T-helper 17 cell (primary cell): Measurements from ENCODE around the gene CCR9. TPM values are rescaled to one million over a fixed set of nuclear protein-coding genes. Genes with fewer than 3 reads are reported as not detected.
A peak's percentile ranks its signal among the peaks of the same experiment; 100 is the strongest.

Experiments
- ATAC-seq: fragments of 150-1000 bp; cut with Tn5 transposase; 2 replicates; pipeline ENCODE4 v1.10.0; 2021; ENCODE audit warnings: mild to moderate bottlenecking, moderate library complexity
- DNase-seq, 3 donors: peaks; one replicate each; pipeline versions ENCODE4 v3.0.0 to v3.0.0-alpha.2; 2020 to 2021
- H3K9me3 ChIP-seq: one replicate; pipeline ENCODE4 v1.7.0; 2013; ENCODE audit warnings: low read length, mild to moderate bottlenecking; ENCODE audit not compliant: control insufficient read depth, poor library complexity, severe bottlenecking
- H3K27ac Mint-ChIP-seq: one replicate; pipeline ENCODE4 v1.8.0; 2022; ENCODE audit warnings: mild to moderate bottlenecking, moderate library complexity, mixed read lengths
- H3K27me3 Mint-ChIP-seq: one replicate; pipeline ENCODE4 v1.8.0; 2022; ENCODE audit warnings: mixed read lengths
- H3K36me3 Mint-ChIP-seq: one replicate; pipeline ENCODE4 v1.8.0; 2022; ENCODE audit warnings: low read depth, mixed read lengths
- H3K4me1 Mint-ChIP-seq: one replicate; pipeline ENCODE4 v1.8.0; 2022; ENCODE audit warnings: mild to moderate bottlenecking, mixed read lengths
- H3K4me3 Mint-ChIP-seq: one replicate; pipeline ENCODE4 v1.8.0; 2022; ENCODE audit warnings: mild to moderate bottlenecking, moderate library complexity, mixed read lengths
- total RNA-seq, 4 donors: library from RNA in 2 of 4; stranded (reverse) in 2 of 4; gene quantifications; one replicate each; pipeline ENCODE4 v1.2.3 and lab custom pipeline; 2022 to 2026

The CCR9 gene
- total RNA-seq, 2 donors from 2014 or later = 4.0 to 4.7 TPM

DNA sequence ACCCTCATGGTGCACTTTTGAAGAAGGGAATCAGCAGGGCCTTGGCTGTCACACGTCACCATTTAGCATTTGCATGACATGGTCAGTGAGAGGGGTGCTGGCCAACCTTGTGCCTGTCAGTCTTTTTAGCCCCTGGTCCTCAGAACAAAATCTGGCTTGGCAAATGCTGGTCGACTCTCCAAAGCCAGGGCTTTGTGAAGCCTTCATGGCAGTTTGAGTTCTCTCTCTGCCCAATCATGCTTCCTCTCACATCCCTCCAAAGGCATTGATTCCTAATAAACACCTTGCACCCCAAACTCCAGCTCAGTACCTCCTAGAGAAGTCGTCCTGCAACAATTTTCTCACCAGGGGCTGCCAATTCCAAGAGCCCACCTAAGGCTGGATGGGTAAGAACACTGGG lies 19.4 kb downstream of the CCR9 start:
- no peak overlapping the region for H3K4me3 Mint-ChIP-seq
- no peaks in the 10 kb centered on the region for H3K27me3 Mint-ChIP-seq
- DNase-seq (no peak), ATAC-seq (no peak)
- peaks cover 6% of the 10 kb centered on the region for H3K36me3 Mint-ChIP-seq
- peaks cover 30% of the 10 kb centered on the region for H3K4me1 Mint-ChIP-seq
- no peaks in the 10 kb centered on the region for H3K9me3 ChIP-seq
- H3K27ac Mint-ChIP-seq = no peak overlapping the region

DNA sequence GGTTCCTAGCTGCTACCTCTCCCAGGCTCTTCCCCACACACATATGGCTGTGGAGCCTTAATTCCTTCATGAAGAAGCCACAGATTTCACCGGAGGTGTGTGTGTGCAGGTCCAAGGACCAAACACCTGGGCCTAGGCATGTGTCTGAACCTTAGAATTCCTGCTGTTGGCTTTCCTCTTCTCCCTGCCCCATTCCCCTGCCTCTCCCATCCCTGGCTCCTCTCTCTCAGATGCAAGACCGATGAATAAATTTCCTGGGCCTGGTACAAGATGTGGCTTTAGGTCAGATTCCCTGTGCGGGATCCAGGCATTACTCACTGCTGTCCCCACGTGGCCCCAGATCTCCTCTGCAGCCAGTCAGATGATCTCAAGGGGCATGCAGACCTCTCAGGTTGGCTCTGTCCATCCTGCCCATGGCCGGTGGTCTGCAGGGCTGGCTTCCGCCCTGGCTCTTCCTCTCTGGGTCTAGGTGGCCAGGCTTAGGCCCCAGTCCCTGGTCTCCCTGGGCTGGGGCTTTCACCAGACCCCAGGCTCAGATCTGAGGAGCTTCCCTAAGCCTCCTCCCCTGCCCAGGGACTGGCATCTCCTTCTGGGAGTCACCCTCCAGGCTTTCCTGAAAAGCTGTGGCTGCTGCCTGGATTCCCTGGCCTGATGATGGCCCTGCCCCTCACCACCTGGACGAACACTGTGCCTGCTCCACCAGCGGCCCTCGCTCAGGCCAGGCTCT lies 20.5 kb downstream of the CCR9 start:
- no peaks in the 10 kb centered on the region for H3K27me3 Mint-ChIP-seq

DNA sequence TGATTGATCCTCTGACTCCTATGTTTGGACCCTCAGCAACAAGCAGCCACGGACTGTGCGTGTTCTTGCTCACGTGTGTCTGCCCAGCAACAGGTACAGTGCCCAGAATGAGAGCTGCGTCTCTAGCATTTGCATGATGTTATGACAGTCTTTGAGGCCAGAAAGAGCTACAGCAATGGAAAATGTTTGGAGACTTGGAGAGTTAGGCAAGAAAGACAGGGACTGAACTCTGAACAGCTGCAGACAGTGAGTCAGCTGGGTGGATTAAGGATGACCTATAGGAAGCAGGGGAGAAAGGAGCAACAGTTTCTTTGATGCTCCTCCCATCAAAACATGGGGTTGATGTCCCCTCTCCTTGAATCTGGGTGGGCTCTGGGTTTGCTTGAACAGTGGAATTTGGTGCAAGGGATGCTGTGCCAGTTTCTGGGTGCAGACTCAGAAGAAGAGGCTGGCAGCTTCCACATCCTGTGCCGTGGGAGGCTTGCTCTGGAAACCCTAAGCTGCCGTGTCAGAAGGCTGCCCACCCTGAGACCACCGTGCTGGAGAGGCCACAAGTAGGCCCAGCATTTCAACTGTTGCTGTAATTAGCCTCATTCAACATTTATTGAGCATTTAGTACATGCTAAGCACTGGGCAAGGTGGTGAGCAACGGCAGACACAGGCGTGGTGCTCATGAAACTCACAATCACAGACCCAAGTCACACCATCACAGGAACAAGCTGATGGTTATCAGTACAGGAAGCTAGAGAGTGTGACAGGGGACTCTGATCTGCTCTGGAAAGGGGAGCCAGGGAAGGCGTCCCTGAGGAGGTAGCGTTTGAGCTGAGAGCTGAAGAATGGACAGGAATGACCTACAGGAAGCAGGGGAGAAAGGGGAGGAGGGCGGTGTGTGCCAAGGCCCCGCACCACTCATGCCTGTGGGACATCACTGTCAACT lies 21.7 kb downstream of the CCR9 start:
- H3K27me3 Mint-ChIP-seq = no peaks in the 10 kb centered on the region
- peak overlapping the region; percentile 84 for H3K4me3 Mint-ChIP-seq
- DNase-seq (no peak), ATAC-seq (peak; percentile 75)
- H3K36me3 Mint-ChIP-seq = peaks cover 5% of the 10 kb centered on the region
- H3K9me3 ChIP-seq = no peaks in the 10 kb centered on the region
- H3K4me1 Mint-ChIP-seq = peaks cover 43% of the 10 kb centered on the region
- H3K27ac Mint-ChIP-seq = peak overlapping the region; percentile 90

More for the DNA sequence above, 20.5 kb downstream of the CCR9 start:
- Mint-ChIP-seq H3K36me3 (peaks cover 3% of the 10 kb centered on the region), H3K4me1 (peaks cover 38% of the 10 kb centered on the region), H3K27ac (peak overlapping the region; percentile 90), H3K4me3 (no peak overlapping the region)
- H3K9me3 ChIP-seq = no peaks in the 10 kb centered on the region
- ATAC-seq (no peak), DNase-seq (no peak)

DNA sequence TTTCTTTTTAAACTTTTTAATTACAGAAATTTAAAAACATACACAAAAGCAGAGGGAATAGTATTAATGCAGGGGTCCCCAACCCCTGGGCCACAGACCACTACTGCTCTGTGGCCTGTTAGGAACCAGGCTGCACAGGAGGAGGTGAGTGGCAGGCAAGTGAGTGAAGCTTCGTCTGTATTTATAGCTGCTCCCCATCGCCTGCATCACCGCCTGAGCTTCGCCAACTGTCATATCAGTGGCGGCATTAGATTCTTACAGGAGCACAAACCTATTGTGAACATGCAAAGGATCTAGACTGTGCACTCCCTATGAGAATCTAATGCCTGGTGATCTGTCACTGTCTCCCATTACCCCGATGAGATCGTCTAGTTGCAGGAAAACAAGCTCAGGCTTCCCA lies 22.4 kb downstream of the CCR9 start:
- Mint-ChIP-seq H3K4me3 (peak overlapping the region; percentile 84), H3K4me1 (peaks cover 43% of the 10 kb centered on the region), H3K36me3 (peaks cover 5% of the 10 kb centered on the region), H3K27me3 (no peaks in the 10 kb centered on the region), H3K27ac (peak overlapping the region; percentile 90)
- ATAC-seq (no peak), DNase-seq (no peak)
- H3K9me3 ChIP-seq = no peaks in the 10 kb centered on the region

DNA sequence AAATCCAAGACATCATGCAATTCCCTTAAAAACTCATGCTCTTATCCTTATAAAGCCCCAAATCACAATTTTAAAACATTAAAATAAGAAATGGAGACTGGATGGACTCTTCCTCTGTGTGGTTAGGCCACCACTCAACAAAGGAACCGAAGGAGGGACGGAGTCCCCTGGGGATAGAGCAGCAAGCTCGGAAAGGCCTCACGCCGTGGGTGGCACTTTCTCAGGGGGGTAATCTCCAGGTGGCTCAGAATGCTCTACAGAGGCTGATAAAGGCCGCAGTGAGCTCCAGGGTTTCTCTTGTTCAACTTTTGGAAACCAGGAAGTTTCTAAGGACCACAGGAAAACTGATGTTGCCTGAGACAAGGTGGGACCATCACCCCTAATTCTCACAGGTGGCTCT lies 23.2 kb downstream of the CCR9 start:
- H3K36me3 Mint-ChIP-seq = peaks cover 5% of the 10 kb centered on the region

DNA sequence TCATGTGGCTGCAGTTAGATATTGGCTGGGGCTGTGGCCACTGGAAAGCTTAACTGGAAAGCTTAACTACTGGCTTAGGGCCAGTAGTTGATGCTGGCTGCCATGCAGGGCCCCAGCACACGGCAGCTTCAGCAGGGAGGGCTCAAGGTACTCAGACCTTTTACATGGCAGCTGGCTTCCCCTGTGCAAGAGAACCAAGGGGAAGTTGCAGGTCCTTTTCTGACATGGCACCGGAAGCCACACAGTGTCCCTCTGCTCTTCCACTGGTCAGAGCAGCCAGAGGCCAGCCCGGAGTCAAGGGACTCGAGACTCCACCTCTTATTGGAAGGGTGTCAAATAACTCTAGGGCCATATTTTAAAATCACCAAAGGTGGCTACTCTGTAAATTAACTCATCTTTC lies 24.5 kb downstream of the CCR9 start:
- Mint-ChIP-seq H3K4me3 (peak overlapping the region; percentile 5), H3K4me1 (peaks cover 54% of the 10 kb centered on the region), H3K27me3 (no peaks in the 10 kb centered on the region), H3K36me3 (peaks cover 5% of the 10 kb centered on the region), H3K27ac (peak overlapping the region; percentile 90)
- H3K9me3 ChIP-seq = no peaks in the 10 kb centered on the region
- DNase-seq (no peak), ATAC-seq (no peak)

More for the DNA sequence above, 23.2 kb downstream of the CCR9 start:
- peak overlapping the region; percentile 90 for H3K27ac Mint-ChIP-seq
- DNase-seq (no peak), ATAC-seq (no peak)
- no peaks in the 10 kb centered on the region for H3K27me3 Mint-ChIP-seq
- peak overlapping the region; percentile 64 for H3K4me3 Mint-ChIP-seq
- no peaks in the 10 kb centered on the region for H3K9me3 ChIP-seq
- H3K4me1 Mint-ChIP-seq = peaks cover 43% of the 10 kb centered on the region

DNA sequence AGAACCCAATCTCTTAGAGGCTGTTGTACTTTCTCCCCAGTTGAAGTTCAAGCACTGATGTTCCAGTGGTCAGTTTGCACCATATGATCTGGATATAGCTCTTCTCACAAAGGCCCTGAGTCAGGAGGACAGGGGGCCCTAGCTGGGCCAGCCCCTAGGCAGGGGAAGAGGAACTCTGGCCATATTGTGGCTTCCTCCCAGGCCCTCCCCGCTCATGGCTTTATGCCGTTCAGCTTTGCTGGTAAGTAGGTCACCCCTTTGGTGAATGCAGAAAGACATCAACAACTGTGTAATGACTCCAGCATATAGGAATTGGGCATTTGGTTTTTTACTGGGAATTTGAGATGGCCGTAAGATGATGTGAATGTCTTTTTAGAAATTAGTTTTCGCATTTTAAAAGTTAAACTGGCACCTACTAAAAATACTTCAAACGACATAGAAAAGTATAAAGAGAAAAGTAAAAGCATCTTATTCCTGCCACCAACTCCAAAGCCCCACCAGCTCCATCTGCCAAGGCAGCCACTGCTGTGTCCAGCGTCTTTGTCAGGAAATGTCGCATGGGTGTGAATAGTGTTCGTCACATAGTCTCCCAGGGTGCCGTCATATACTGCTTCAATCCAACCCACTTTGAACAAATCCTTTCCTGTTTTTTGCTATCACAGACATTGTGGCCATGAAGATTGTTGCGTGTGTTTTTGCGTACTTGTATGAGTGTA lies 25.3 kb downstream of the CCR9 start:
- Mint-ChIP-seq H3K27ac (peak overlapping the region; percentile 90), H3K4me3 (peak overlapping the region; percentile 77), H3K36me3 (peaks cover 5% of the 10 kb centered on the region), H3K4me1 (peaks cover 58% of the 10 kb centered on the region), H3K27me3 (no peaks in the 10 kb centered on the region)
- DNase-seq (no peak), ATAC-seq (peak; percentile 5)
- no peaks in the 10 kb centered on the region for H3K9me3 ChIP-seq

DNA sequence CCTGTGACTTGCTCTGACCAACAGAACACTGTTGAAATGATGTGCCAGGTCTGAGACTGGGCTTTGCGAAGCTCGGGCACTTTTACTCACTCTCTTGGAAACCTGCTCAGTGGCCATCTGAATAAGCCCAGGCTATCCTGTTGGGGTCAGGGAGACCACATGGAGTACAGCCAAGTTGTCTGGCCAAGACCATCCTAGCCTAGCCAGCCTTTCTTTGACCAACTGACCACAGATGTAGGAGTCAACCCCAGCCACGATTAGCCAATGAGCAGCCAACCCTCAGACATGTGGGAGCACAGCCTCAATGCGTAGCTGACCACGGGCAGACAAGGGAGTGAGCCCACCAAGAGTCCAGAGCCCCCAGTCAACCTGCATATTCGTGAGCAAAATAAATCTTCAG lies 26.1 kb downstream of the CCR9 start:
- H3K27me3 Mint-ChIP-seq = no peaks in the 10 kb centered on the region
- no peak for DNase-seq
- H3K9me3 ChIP-seq = no peaks in the 10 kb centered on the region
- H3K4me1 Mint-ChIP-seq = peaks cover 56% of the 10 kb centered on the region
- no peak for ATAC-seq
- peaks cover 5% of the 10 kb centered on the region for H3K36me3 Mint-ChIP-seq
- no peak overlapping the region for H3K4me3 Mint-ChIP-seq
- peak overlapping the region; percentile 90 for H3K27ac Mint-ChIP-seq

DNA sequence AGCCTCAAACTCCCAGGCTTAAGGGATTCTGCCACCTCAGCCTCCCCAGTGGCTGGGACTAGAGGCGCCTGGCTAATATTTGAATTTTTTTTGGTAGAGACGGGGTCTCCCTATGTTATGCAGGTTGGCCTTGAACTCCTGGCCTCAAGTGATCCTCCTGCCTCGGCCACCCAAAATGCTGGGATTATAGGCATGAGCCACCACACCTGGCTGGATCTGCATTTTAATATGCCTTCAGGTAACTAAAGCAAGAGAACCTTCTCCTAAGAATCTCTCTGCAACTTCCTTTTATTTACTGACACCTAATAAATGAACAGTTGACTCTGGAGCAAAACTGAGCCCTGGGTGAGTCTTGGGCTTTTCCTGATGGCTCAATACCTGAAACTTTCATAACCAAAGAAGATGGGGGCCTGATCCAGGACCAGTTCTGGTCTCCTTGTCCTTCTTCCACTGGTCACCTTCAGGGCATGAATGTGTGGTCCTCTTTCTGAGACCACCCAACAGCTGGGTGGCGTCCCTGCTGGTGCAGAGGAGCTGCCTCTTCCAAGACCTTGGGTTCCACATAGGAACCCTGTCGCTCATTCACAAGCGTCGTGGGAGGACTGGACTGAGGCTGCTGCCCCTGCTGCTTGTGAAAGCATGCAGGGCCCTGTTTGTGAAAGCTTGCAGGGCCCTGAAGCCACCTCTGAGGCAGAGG lies 28.2 kb downstream of the CCR9 start:
- DNase-seq (no peak), ATAC-seq (no peak)
- H3K27ac Mint-ChIP-seq = peak overlapping the region; percentile 87
- no peaks in the 10 kb centered on the region for H3K9me3 ChIP-seq
- H3K27me3 Mint-ChIP-seq = no peaks in the 10 kb centered on the region
- H3K4me1 Mint-ChIP-seq = peaks cover 42% of the 10 kb centered on the region
- H3K4me3 Mint-ChIP-seq = peak overlapping the region; percentile 36
- H3K36me3 Mint-ChIP-seq = peaks cover 5% of the 10 kb centered on the region

DNA sequence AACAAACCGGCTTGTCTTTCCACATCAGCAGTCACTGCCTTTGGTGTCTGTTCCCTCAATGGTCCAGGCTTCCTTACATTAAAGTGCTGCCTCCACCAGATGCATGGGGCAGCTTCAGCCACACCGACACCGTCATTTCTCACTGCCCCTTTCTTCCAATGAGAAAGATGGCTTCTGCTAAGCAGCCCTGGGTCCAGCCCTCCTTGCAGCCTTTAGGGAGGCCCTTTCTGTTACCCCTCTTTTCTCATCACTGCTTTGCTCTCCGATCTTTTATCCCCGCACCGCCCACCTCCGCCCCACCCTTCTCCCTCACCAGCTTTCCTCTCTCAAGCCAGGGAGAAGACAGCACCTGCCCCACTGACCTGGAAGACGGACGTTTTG lies 28.7 kb downstream of the CCR9 start:
- peak overlapping the region; percentile 87 for H3K27ac Mint-ChIP-seq
- H3K4me3 Mint-ChIP-seq = peak overlapping the region; percentile 87
- H3K4me1 Mint-ChIP-seq = peaks cover 38% of the 10 kb centered on the region
- H3K27me3 Mint-ChIP-seq = no peaks in the 10 kb centered on the region
- ATAC-seq (no peak), DNase-seq (no peak)
- H3K36me3 Mint-ChIP-seq = peaks cover 5% of the 10 kb centered on the region
- H3K9me3 ChIP-seq = no peaks in the 10 kb centered on the region

DNA sequence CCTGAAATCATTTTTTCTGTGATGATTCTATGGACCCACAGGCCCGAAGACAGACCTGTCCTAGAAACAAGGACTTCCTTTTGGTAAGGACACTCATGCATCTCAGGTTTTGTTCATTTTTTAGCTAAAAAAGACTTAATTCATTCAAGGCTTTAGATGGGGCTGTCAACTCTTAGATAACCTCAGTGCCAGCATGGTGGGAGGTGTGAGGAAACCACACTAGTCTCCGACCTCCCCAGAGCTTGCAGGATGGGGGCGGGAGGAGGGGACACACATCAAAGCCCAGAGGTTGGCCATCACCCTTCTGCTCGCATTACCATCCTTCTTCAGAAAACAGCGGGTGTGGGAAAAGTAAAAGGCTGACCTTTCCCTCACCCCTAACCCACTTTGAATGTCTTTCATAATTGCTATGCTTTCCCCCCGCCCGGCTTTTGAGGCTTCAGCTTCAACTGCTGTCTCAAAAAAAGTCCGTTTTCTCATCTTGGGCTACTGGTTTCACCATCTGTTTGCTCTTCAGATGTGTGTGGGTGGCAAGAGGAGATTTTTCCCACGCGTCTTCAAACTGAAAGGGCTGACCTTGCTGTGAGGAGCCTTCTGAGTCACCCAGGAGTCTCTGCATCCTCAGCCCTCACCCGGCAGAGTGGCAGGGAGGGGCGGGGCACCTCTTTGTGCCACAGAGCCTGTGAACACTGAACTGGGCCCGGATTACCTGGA lies 29.3 kb downstream of the CCR9 start:
- Mint-ChIP-seq H3K4me1 (peaks cover 35% of the 10 kb centered on the region), H3K4me3 (peak overlapping the region; percentile 87)
- DNase-seq = peak; percentile 40 to 62 (median 47)

More for the DNA sequence above, 29.3 kb downstream of the CCR9 start:
- peak; percentile 83 for ATAC-seq
- H3K36me3 Mint-ChIP-seq = peaks cover 2% of the 10 kb centered on the region
- H3K27me3 Mint-ChIP-seq = no peaks in the 10 kb centered on the region
- peak overlapping the region; percentile 87 for H3K27ac Mint-ChIP-seq
- H3K9me3 ChIP-seq = no peaks in the 10 kb centered on the region
